Hepatocyte (in vitro differentiated cells): ENCODE data around the gene ATG10.

Experiments
- EZH2 ChIP-seq: fragments of 200-600 bp; sonication (generic); IDR thresholded peaks from 2 replicates; pipeline ENCODE4 v1.6.1; 2016; ENCODE audit warnings: antibody characterized with exemption, mild to moderate bottlenecking, borderline replicate concordance
- EZH2phosphoT487 ChIP-seq: fragments of 200-600 bp; sonication (generic); IDR thresholded peaks from one replicate; pipeline ENCODE4 v1.6.1; 2018; ENCODE audit warnings: antibody characterized with exemption, mild to moderate bottlenecking, low read depth, moderate library complexity; ENCODE audit not compliant: unreplicated experiment, severe bottlenecking
- TF ChIP-seq, protein P1 (sequence below): fragments of 200-600 bp; sonication (generic); IDR thresholded peaks from 2 replicates; pipeline ENCODE4 v1.5.1; 2016; ENCODE audit warnings: antibody characterized with exemption, mild to moderate bottlenecking; ENCODE audit not compliant: poor library complexity

DNA sequence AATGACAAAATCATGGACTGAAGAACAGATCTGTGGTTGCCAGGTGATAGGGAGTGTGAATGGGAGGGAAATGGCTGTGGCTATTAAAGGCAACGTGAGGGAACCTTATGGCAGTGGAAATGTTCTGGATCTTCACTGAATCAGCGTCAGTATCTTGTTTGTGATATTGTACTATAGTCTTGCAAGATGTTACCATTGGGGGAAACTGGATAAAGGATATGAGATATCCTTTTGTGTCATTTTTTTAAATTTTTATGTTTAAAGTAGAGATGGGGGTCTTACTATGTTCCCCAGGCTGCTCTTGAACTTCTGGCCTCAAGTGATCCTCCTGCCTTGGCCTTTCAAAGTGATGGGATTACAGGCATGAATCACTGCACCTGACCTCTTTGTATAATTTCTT lies 210.8 kb downstream of the ATG10 start:
- no peak for TF ChIP-seq EZH2
- TF ChIP-seq, protein P1, sequence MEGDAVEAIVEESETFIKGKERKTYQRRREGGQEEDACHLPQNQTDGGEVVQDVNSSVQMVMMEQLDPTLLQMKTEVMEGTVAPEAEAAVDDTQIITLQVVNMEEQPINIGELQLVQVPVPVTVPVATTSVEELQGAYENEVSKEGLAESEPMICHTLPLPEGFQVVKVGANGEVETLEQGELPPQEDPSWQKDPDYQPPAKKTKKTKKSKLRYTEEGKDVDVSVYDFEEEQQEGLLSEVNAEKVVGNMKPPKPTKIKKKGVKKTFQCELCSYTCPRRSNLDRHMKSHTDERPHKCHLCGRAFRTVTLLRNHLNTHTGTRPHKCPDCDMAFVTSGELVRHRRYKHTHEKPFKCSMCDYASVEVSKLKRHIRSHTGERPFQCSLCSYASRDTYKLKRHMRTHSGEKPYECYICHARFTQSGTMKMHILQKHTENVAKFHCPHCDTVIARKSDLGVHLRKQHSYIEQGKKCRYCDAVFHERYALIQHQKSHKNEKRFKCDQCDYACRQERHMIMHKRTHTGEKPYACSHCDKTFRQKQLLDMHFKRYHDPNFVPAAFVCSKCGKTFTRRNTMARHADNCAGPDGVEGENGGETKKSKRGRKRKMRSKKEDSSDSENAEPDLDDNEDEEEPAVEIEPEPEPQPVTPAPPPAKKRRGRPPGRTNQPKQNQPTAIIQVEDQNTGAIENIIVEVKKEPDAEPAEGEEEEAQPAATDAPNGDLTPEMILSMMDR, result no peak
- no peak for TF ChIP-seq EZH2phosphoT487
